ENCODE results near the gene ZIC1. TPM values are rescaled to one million over a fixed set of nuclear protein-coding genes. Genes with fewer than 3 reads are reported as not detected.

ZIC1 gene
- total and polyA plus RNA-seq, 9 of the 15 experiments (the other 6 are each of a cell fraction or from before 2014, with no cell fraction given), result 0.21 to 0.42 TPM; not detected in 7

GRCh38 chr3:147397875-147398812, 11.0 kb upstream of the ZIC1 start (continued):
- TF ChIP-seq, protein P1, sequence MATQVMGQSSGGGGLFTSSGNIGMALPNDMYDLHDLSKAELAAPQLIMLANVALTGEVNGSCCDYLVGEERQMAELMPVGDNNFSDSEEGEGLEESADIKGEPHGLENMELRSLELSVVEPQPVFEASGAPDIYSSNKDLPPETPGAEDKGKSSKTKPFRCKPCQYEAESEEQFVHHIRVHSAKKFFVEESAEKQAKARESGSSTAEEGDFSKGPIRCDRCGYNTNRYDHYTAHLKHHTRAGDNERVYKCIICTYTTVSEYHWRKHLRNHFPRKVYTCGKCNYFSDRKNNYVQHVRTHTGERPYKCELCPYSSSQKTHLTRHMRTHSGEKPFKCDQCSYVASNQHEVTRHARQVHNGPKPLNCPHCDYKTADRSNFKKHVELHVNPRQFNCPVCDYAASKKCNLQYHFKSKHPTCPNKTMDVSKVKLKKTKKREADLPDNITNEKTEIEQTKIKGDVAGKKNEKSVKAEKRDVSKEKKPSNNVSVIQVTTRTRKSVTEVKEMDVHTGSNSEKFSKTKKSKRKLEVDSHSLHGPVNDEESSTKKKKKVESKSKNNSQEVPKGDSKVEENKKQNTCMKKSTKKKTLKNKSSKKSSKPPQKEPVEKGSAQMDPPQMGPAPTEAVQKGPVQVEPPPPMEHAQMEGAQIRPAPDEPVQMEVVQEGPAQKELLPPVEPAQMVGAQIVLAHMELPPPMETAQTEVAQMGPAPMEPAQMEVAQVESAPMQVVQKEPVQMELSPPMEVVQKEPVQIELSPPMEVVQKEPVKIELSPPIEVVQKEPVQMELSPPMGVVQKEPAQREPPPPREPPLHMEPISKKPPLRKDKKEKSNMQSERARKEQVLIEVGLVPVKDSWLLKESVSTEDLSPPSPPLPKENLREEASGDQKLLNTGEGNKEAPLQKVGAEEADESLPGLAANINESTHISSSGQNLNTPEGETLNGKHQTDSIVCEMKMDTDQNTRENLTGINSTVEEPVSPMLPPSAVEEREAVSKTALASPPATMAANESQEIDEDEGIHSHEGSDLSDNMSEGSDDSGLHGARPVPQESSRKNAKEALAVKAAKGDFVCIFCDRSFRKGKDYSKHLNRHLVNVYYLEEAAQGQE (IDR thresholded peaks at IDR 0.05; ENCODE audit: borderline replicate concordance), result no peak
- TF ChIP-seq, protein P1 (CRISPR knock-in tag; IDR thresholded peaks at IDR 0.05; ENCODE audit: low read depth), result no peak
- TF ChIP-seq KHSRP (IDR thresholded peaks at IDR 0.05) (no peak), PCBP2 (IDR thresholded peaks at IDR 0.05; ENCODE audit: low read depth, low read length, poor library complexity, severe bottlenecking) (no peak)
